Keratinocyte (primary cell): Measurements from ENCODE around the gene APOL3.

ENCODE experiments used
- EZH2 ChIP-seq: IDR thresholded peaks from one replicate; pipeline ENCODE4 v1.6.1; 2012; ENCODE audit warnings: inconsistent platforms, mild to moderate bottlenecking, low read length, moderate library complexity
- TF ChIP-seq, protein P1 (sequence below), 3 experiments: IDR thresholded peaks in 1 of 3; conservative IDR thresholded peaks in 1 of 3; optimal IDR thresholded peaks in 1 of 3; 2 replicates in 2 of 3; 3 replicates in 1 of 3; pipeline versions ENCODE3 to v1.5.1; 2011; ENCODE audit warnings: low read length in 3 of 3, mild to moderate bottlenecking in 3 of 3, moderate library complexity in 2 of 3, control low read depth in 1 of 3, inconsistent platforms in 1 of 3; ENCODE audit not compliant: insufficient read depth in 2 of 3; ENCODE audit errors: extremely low read depth in 1 of 3

DNA sequence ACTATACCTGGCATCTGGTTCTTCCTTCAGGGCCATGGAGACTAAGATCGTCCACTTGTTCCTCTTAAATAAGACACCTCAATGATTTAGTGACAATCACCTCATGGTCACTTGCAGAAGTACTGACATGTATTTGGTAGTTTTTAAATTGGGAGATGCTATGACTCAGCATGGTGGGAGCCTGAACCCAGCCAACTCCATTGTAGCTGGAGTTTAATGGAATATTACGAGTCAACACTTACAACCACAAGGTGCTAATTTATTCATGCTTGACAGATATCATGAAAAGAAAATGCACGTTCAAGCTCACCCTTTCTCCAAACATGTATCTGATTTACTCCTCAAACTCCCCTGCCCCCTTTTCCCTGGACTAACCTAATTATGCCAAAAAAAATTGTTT is 16.6 kb upstream of the APOL3 start:
- TF ChIP-seq, protein P1, sequence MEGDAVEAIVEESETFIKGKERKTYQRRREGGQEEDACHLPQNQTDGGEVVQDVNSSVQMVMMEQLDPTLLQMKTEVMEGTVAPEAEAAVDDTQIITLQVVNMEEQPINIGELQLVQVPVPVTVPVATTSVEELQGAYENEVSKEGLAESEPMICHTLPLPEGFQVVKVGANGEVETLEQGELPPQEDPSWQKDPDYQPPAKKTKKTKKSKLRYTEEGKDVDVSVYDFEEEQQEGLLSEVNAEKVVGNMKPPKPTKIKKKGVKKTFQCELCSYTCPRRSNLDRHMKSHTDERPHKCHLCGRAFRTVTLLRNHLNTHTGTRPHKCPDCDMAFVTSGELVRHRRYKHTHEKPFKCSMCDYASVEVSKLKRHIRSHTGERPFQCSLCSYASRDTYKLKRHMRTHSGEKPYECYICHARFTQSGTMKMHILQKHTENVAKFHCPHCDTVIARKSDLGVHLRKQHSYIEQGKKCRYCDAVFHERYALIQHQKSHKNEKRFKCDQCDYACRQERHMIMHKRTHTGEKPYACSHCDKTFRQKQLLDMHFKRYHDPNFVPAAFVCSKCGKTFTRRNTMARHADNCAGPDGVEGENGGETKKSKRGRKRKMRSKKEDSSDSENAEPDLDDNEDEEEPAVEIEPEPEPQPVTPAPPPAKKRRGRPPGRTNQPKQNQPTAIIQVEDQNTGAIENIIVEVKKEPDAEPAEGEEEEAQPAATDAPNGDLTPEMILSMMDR (optimal IDR thresholded peaks at IDR 0.05 in 1 of 3, IDR thresholded peaks at IDR 0.05 in 1 of 3, conservative IDR thresholded peaks at IDR 0.05 in 1 of 3; ENCODE audit: extremely low read depth in 1 of 3, insufficient read depth in 2 of 3, low read length in 3 of 3), result no peak
- TF ChIP-seq EZH2, result no peak
